H1 (cell line): ENCODE measurements around the gene BUD13. TPM values are rescaled to one million over a fixed set of nuclear protein-coding genes. Genes with fewer than 3 reads are reported as not detected.

ENCODE experiments used
- NRF1 ChIP-seq: IDR thresholded peaks from 2 replicates; pipeline ENCODE4 v1.6.1; 2011; ENCODE audit warnings: mild to moderate bottlenecking, low read depth, low read length, improper control_type of control experiment
- SUZ12 ChIP-seq: fragments of 200-600 bp; sonication (generic); IDR thresholded peaks from 2 replicates; pipeline ENCODE4 v1.6.1; 2012; ENCODE audit warnings: mild to moderate bottlenecking, inconsistent platforms, low read length, moderate library complexity, mixed read lengths
- polyA plus RNA-seq, 7 experiments: library from polyadenylated mRNA; depleted of rRNA in 3 of 7; stranded (reverse) in 5 of 7; unstranded in 2 of 7; fragments of >200 nt in 5 of 7; fragments of 200-250 nt in 2 of 7; gene quantifications; 1 replicate in 5 of 7; 2 replicates in 1 of 7; 4 replicates in 1 of 7; pipeline versions ENCODE4 v1.2.1 to v1.2.3, GENCODE V29; 2011 to 2013; ENCODE audit warnings: missing spikeins in 2 of 7, mixed read lengths in 2 of 7
- total RNA-seq: library from RNA; stranded (reverse); fragmentation: NEBNext Ultra II Directional; extraction: Animal tissue kit (Norgen Biotek cat#: 25700); gene quantifications from 2 replicates; pipeline ENCODE4 v1.2.1, GENCODE V29; 2021

The BUD13 gene
- total and polyA plus RNA-seq, 2 of the 8 experiments (the other 6 are each of a cell fraction or from before 2014, with no cell fraction given), result 24.8 to 27.2 TPM

DNA sequence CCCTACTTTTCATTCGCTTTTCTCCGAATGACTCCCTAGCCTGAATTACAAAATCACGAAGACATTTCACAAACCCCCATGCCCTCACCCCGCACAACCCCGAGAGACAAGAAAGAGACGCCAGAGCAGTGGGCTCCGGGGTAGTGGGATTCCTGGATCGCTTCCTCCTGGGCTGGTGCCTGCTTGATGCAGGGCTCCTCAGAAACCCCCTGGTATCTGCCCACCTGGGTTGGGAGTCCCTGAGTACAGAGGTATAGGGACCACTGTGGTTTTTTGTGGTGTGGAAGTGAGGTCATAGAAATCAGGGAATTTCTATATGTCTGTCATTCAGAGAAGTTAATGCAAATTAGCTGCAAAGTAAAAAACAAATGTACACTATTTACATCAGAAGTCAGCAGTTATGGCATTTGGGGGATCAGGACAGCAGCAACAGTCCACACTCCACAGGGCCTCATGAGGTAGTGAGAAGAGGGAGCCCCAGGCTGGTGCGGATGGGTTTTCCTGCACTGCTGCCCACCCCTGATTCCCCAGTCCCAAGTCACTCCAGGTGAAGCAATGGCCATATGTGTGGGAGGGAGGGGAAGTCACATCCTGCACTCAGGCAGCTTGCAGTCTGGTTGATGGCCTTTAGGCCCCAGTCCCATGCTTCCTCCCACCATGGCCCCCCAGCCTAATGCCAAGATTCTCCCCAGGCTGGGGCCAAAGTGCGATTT lies 39.6 kb downstream of the BUD13 start (continued):
- no peak for TF ChIP-seq NRF1
- no peak for TF ChIP-seq SUZ12
